NB4 (cell line): ENCODE measurements around the gene SLC12A7.

Experiments used
- MYC ChIP-seq: IDR thresholded peaks from 2 replicates; pipeline ENCODE4 v1.6.1; 2011; ENCODE audit warnings: low read depth, low read length
- POLR2A ChIP-seq: IDR thresholded peaks from 2 replicates; pipeline ENCODE4 v1.6.1; 2011; ENCODE audit warnings: mild to moderate bottlenecking; ENCODE audit not compliant: insufficient read length; ENCODE audit errors: extremely low read depth
- TF ChIP-seq, protein P1 (sequence below): IDR thresholded peaks from one replicate; pipeline ENCODE4 v1.5.1; 2012; ENCODE audit warnings: low read depth, low read length
- TF ChIP-seq, protein P2 (sequence below): IDR thresholded peaks from 2 replicates; pipeline ENCODE4 v1.6.1; 2011; ENCODE audit warnings: low read depth, low read length

DNA sequence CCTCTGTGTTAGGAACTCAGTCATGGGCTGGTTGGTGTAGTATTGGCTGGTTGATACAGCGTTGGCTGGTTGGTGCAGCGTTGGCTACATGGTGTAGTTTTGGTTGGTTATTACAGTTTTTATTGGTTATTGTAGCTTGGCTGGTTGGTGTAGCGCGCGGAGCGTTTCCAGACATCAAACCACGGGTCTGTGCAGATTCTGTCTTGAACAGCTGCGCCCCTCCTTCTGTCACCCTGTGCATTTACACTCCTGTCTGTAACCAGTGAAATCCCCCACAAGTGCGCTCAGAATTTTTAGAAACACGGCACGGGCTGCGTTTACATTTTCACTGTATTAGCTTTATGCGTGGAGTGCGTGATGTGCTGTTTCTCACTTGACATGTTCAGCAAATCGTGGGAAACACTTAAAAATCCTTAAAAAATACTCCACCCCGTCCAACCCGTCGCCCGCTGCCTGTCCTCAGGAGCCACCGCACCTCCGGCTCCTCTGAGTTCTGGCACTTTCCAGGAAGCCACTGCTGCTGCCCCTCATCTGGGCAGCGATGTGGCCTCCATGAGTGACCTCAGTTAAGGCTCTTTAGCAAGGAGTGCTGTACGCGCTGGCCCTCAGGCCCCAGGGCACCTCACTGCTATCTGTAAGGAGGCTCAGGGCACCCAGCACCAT is 82.5 kb downstream of the SLC12A7 start:
- TF ChIP-seq, protein P1, sequence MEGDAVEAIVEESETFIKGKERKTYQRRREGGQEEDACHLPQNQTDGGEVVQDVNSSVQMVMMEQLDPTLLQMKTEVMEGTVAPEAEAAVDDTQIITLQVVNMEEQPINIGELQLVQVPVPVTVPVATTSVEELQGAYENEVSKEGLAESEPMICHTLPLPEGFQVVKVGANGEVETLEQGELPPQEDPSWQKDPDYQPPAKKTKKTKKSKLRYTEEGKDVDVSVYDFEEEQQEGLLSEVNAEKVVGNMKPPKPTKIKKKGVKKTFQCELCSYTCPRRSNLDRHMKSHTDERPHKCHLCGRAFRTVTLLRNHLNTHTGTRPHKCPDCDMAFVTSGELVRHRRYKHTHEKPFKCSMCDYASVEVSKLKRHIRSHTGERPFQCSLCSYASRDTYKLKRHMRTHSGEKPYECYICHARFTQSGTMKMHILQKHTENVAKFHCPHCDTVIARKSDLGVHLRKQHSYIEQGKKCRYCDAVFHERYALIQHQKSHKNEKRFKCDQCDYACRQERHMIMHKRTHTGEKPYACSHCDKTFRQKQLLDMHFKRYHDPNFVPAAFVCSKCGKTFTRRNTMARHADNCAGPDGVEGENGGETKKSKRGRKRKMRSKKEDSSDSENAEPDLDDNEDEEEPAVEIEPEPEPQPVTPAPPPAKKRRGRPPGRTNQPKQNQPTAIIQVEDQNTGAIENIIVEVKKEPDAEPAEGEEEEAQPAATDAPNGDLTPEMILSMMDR = no peak
- TF ChIP-seq POLR2A (no peak), MYC (no peak)
- TF ChIP-seq, protein P2, sequence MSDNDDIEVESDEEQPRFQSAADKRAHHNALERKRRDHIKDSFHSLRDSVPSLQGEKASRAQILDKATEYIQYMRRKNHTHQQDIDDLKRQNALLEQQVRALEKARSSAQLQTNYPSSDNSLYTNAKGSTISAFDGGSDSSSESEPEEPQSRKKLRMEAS = no peak
